ENCODE measurements around the gene LRMDA. TPM values are rescaled to one million over a fixed set of nuclear protein-coding genes. Genes with fewer than 3 reads are reported as not detected.

Gene LRMDA
- total RNA-seq, 1 experiment from 2014 or later = not detected

- no TSS peak for BruUV-seq (replicated peaks)
- H3K27ac ChIP-seq (ENCODE audit: low read depth, low read length, poor library complexity, severe bottlenecking) = no peak overlapping the region
- H3K9me3 ChIP-seq (ENCODE audit: low read depth, low read length, poor library complexity, severe bottlenecking) = no peaks in the 10 kb centered on the region
- ChIA-PET POLR2A (ENCODE audit: low non-redundant PET) (no interaction called here), CTCF (no interaction called here)
- DNase-seq (ENCODE audit: low spot score) = peak; percentile 5
- no peak overlapping the region for H3K4me3 ChIP-seq (ENCODE audit: low read depth, low read length, poor library complexity, severe bottlenecking)
- TF ChIP-seq CTCF (conservative IDR thresholded peaks at IDR 0.05; ENCODE audit: low read depth, low read length) (peak; percentile 51), EZH2 (IDR thresholded peaks at IDR 0.05; ENCODE audit: borderline replicate concordance, low read depth, low read length, poor library complexity, severe bottlenecking) (no peak)
- no peaks in the 10 kb centered on the region for H3K36me3 ChIP-seq (ENCODE audit: insufficient read depth, low read length, poor library complexity, severe bottlenecking)
- intact Hi-C loops (cut with micrococcal nuclease; ENCODE audit: unreplicated experiment) = loop anchor here (10.0 kb wide), 1 partner anchor 505 kb away; the partner anchor contains the start of gene ZNF503
- H3K27me3 ChIP-seq (replicated peaks; ENCODE audit: insufficient read depth, low read depth, low read length, poor library complexity) = peaks cover 3% of the 10 kb centered on the region
- no peaks in the 10 kb centered on the region for H3K4me1 ChIP-seq (ENCODE audit: insufficient read depth, low read length, poor library complexity, severe bottlenecking)
Observed at GRCh38 chr10:75910032-75910431, 478.6 kb downstream of the LRMDA start.

GRCh38 chr10:75911426-75911825 lies 480.0 kb downstream of the LRMDA start:
- Histone ChIP-seq H3K4me3 (ENCODE audit: low read depth, low read length, poor library complexity, severe bottlenecking) (no peak overlapping the region), H3K4me1 (ENCODE audit: insufficient read depth, low read length, poor library complexity, severe bottlenecking) (no peaks in the 10 kb centered on the region), H3K27ac (ENCODE audit: low read depth, low read length, poor library complexity, severe bottlenecking) (no peak overlapping the region), H3K27me3 (replicated peaks; ENCODE audit: insufficient read depth, low read depth, low read length, poor library complexity) (peaks cover 3% of the 10 kb centered on the region), H3K36me3 (ENCODE audit: insufficient read depth, low read length, poor library complexity, severe bottlenecking) (no peaks in the 10 kb centered on the region), H3K9me3 (ENCODE audit: low read depth, low read length, poor library complexity, severe bottlenecking) (no peaks in the 10 kb centered on the region)
- CTCF ChIA-PET = no interaction called here
- intact Hi-C loops (cut with micrococcal nuclease; ENCODE audit: unreplicated experiment) = loop anchor here (10.0 kb wide), 1 partner anchor 507 kb away; the partner anchor contains the start of gene ZNF503
- POLR2A ChIA-PET (ENCODE audit: low non-redundant PET) = interaction anchor here (0.5 kb wide), 1 partner anchor 10 kb away, joined by 3 read pairs; no protein-coding TSS in a partner anchor
- TF ChIP-seq CTCF (conservative IDR thresholded peaks at IDR 0.05; ENCODE audit: low read depth, low read length) (no peak), EZH2 (IDR thresholded peaks at IDR 0.05; ENCODE audit: borderline replicate concordance, low read depth, low read length, poor library complexity, severe bottlenecking) (no peak)
- no TSS peak for BruUV-seq (replicated peaks)
- no peak for DNase-seq (ENCODE audit: low spot score)

- intact Hi-C loops (cut with micrococcal nuclease; ENCODE audit: unreplicated experiment) = loop anchor here (10.0 kb wide), 1 partner anchor 512 kb away; the partner anchor contains the start of gene ZNF503
- no peaks in the 10 kb centered on the region for H3K36me3 ChIP-seq (ENCODE audit: insufficient read depth, low read length, poor library complexity, severe bottlenecking)
- ChIA-PET CTCF (no interaction called here), POLR2A (ENCODE audit: low non-redundant PET) (no interaction called here)
- H3K9me3 ChIP-seq (ENCODE audit: low read depth, low read length, poor library complexity, severe bottlenecking) = no peaks in the 10 kb centered on the region
- H3K27me3 ChIP-seq (replicated peaks; ENCODE audit: insufficient read depth, low read depth, low read length, poor library complexity) = peaks cover 3% of the 10 kb centered on the region
- TF ChIP-seq EZH2 (IDR thresholded peaks at IDR 0.05; ENCODE audit: borderline replicate concordance, low read depth, low read length, poor library complexity, severe bottlenecking) (no peak), CTCF (conservative IDR thresholded peaks at IDR 0.05; ENCODE audit: low read depth, low read length) (no peak)
- H3K4me1 ChIP-seq (ENCODE audit: insufficient read depth, low read length, poor library complexity, severe bottlenecking) = no peaks in the 10 kb centered on the region
- no TSS peak for BruUV-seq (replicated peaks)
- H3K4me3 ChIP-seq (ENCODE audit: low read depth, low read length, poor library complexity, severe bottlenecking) = no peak overlapping the region
- no peak for DNase-seq (ENCODE audit: low spot score)
- no peak overlapping the region for H3K27ac ChIP-seq (ENCODE audit: low read depth, low read length, poor library complexity, severe bottlenecking)
Observed at GRCh38 chr10:75916906-75917305, 485.5 kb downstream of the LRMDA start.
